Measurements from ENCODE around the gene PTPRN.

GRCh38 chr2:219292616-219293015, 16.6 kb downstream of the PTPRN start:
- TF ChIP-seq FOXM1 (IDR thresholded peaks at IDR 0.05; ENCODE audit: borderline replicate concordance): no peak
- no peak for TF ChIP-seq HDGF (IDR thresholded peaks at IDR 0.05; ENCODE audit: borderline replicate concordance)
- TF ChIP-seq TARDBP (IDR thresholded peaks at IDR 0.05): no peak
- no peak for TF ChIP-seq FOXK2 (IDR thresholded peaks at IDR 0.05)
- TF ChIP-seq SUZ12 (IDR thresholded peaks at IDR 0.05): no peak
- TF ChIP-seq BHLHE40 (IDR thresholded peaks at IDR 0.05; ENCODE audit: borderline replicate concordance): no peak
- no peak for TF ChIP-seq ELF4 (IDR thresholded peaks at IDR 0.05)
- no peak for TF ChIP-seq SP1 (IDR thresholded peaks at IDR 0.05)
- no peak for TF ChIP-seq FOXA1 (IDR thresholded peaks at IDR 0.05)
- TF ChIP-seq ZNF384 (IDR thresholded peaks at IDR 0.05): no peak
- TF ChIP-seq NFRKB (IDR thresholded peaks at IDR 0.05): no peak
- TF ChIP-seq L3MBTL2 (conservative IDR thresholded peaks at IDR 0.05): no peak
- TF ChIP-seq CTBP1 (IDR thresholded peaks at IDR 0.05; ENCODE audit: borderline replicate concordance): no peak

Measured in HEK293T (cell line).